C4-2B (cell line): ENCODE data around the gene NPAT.

ENCODE experiments used
- H3K27ac ChIP-seq: fragments of 450-650 bp; 2 replicates; pipeline ENCODE4 v1.5.1; 2017
- ZFX ChIP-seq: fragments of 450-650 bp; IDR thresholded peaks from 2 replicates; pipeline ENCODE4 v1.6.1; 2017
- TF ChIP-seq, protein P1 (sequence below): fragments of 450-650 bp; conservative IDR thresholded peaks from 2 replicates; pipeline ENCODE4 v1.5.1; 2017; ENCODE audit warnings: mild to moderate bottlenecking

Gene NPAT

DNA sequence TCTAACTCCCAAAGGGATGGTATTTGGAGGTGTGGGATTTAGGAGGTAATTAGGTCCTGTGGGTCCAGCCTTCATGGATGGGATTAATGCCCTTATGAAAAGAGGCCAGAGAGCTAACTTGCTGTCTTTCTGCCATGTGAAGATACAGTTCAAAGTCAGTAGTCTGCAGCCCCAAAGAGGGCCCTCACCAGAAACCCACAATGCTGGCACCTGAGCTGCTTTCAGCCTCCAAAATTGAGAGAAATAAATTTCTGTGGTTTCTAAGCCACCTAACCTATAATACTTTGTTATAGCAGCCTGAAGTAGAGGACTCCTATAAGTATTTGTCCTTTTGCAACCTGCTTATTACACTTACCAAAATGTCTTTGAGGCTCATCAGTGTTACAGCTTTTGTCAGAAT lies 16.6 kb upstream of the NPAT start:
- H3K27ac ChIP-seq: no peak overlapping the region
- TF ChIP-seq ZFX: no peak
- TF ChIP-seq, protein P1, sequence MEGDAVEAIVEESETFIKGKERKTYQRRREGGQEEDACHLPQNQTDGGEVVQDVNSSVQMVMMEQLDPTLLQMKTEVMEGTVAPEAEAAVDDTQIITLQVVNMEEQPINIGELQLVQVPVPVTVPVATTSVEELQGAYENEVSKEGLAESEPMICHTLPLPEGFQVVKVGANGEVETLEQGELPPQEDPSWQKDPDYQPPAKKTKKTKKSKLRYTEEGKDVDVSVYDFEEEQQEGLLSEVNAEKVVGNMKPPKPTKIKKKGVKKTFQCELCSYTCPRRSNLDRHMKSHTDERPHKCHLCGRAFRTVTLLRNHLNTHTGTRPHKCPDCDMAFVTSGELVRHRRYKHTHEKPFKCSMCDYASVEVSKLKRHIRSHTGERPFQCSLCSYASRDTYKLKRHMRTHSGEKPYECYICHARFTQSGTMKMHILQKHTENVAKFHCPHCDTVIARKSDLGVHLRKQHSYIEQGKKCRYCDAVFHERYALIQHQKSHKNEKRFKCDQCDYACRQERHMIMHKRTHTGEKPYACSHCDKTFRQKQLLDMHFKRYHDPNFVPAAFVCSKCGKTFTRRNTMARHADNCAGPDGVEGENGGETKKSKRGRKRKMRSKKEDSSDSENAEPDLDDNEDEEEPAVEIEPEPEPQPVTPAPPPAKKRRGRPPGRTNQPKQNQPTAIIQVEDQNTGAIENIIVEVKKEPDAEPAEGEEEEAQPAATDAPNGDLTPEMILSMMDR: no peak

GRCh38 chr11:108237058-108237481 lies 14.6 kb upstream of the NPAT start:
- TF ChIP-seq, protein P1: no peak
- TF ChIP-seq ZFX: no peak
- no peak overlapping the region for H3K27ac ChIP-seq

DNA sequence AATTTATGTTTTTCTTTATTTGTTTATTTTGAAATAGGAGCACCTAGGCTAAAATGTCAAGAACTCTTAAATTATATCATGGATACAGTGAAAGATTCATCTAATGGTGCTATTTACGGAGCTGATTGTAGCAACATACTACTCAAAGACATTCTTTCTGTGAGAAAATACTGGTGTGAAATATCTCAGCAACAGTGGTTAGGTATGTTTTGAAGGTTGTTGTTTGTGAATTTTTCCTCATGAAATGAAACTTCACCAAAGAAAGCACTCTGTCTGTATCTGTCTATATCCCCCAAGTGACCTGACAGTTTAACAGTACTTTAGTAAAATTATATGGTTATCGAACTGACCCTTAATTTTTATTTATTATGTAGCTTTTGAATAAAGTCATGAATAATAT lies 13.2 kb upstream of the NPAT start:
- no peak overlapping the region for H3K27ac ChIP-seq
- TF ChIP-seq, protein P1: no peak
- no peak for TF ChIP-seq ZFX

DNA sequence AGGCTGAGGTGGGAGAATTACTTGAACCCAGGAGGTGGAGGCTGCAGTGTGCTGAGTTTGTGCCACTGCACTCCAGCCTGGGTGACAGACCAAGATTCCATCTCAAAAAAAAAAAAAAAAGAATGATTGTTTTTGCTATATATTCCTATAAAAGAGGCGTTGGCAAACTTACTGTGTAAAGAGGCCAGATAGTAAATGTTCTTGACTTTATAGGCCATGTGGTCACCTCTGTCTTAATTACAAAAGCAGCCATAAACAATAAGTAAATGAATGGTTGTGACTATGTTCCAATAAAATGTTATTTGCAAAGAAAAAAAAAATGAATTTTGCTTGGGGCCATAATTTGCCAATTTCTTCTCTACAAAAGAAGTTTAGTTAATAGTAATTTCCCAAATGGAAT lies 12.8 kb upstream of the NPAT start:
- TF ChIP-seq, protein P1: no peak
- TF ChIP-seq ZFX: no peak

DNA sequence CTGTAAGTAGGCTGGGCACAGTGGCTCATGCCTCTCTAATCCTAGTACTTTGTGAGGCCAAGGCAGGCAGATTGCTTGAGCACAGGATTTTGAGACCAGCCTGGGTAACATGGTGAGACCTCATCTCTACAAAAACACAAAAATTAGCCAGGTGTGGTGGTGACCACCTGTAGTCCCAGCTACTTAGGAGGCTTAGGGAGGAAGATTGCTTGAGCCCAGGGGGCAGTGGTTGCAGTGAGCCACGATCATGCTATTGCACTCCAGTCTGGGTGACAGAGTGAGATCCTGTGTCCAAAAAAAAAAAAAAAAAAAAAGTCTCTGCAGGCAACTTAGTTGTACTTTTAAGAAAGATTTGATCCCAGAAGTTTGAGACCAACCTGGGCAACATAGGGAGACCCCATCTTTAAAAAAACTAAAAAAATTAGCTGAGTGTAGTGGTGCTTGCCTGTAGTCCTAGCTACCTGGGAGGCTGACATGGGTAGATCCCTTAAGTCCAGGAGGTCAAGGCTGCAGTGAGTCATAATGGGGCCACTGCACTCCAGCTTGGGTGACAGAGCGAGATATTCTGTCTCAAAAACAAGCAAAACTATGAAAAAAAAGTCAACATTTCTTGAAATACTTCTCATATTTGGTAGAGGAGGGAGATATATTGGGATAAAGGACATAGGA lies 11.0 kb upstream of the NPAT start:
- H3K27ac ChIP-seq: no peak overlapping the region
- TF ChIP-seq ZFX: no peak
- TF ChIP-seq, protein P1: no peak

More for the DNA sequence above, 12.8 kb upstream of the NPAT start:
- peak overlapping the region; percentile 41; the same call in 1 of the 2 replicates for H3K27ac ChIP-seq

- no peak for TF ChIP-seq ZFX
- TF ChIP-seq, protein P1: no peak
- H3K27ac ChIP-seq: no peak overlapping the region
Measured at GRCh38 chr11:108228251-108228650, 5.8 kb upstream of the NPAT start.

- H3K27ac ChIP-seq: no peak overlapping the region
- TF ChIP-seq, protein P1: no peak
- no peak for TF ChIP-seq ZFX
Measured at GRCh38 chr11:108226036-108226435, 3.6 kb upstream of the NPAT start.
